OCI-LY3 (cell line): ENCODE data around the gene GABRR3.

Source experiments
- H2AFZ ChIP-seq: fragments of 200-600, 300-600 bp; shearing (Covaris generic); 2 replicates; pipeline ENCODE4 v1.6.0; 2014; ENCODE audit warnings: antibody characterized with exemption, low read depth, low read length
- H3K27ac ChIP-seq: fragments of 200-600, 300-600 bp; sonication (generic); 2 replicates; pipeline ENCODE4 v1.5.1; 2014; ENCODE audit warnings: mild to moderate bottlenecking, low read length, moderate library complexity, mixed read lengths
- H3K27me3 ChIP-seq: fragments of 200-600, 300-600 bp; sonication (generic); 2 replicates; pipeline ENCODE4 v1.6.1; 2014; ENCODE audit warnings: low read depth, low read length, mixed read lengths
- H3K36me3 ChIP-seq: fragments of 200-600, 300-600 bp; sonication (generic); replicated peaks from 2 replicates; pipeline ENCODE3; 2014; ENCODE audit warnings: low read depth, low read length, mixed read lengths
- H3K4me1 ChIP-seq: fragments of 300-600, 200-600 bp; sonication (generic); 2 replicates; pipeline ENCODE4 v1.6.1; 2014; ENCODE audit warnings: low read length, mixed read lengths
- H3K4me2 ChIP-seq: fragments of 200-600, 300-600 bp; sonication (generic); 2 replicates; pipeline ENCODE4 v1.6.1; 2014; ENCODE audit warnings: low read length, mixed read lengths
- H3K4me3 ChIP-seq: fragments of 300-600, 200-600 bp; sonication (generic); 2 replicates; pipeline ENCODE4 v1.5.1; 2014; ENCODE audit warnings: antibody characterized with exemption, mild to moderate bottlenecking, low read length, moderate library complexity
- H3K79me2 ChIP-seq: fragments of 300-600, 200-600 bp; shearing (Covaris generic); 2 replicates; pipeline ENCODE4 v1.6.1; 2014; ENCODE audit warnings: mild to moderate bottlenecking, low read length, mixed read lengths
- H3K9ac ChIP-seq: fragments of 300-600, 200-600 bp; shearing (Covaris generic); 2 replicates; pipeline ENCODE4 v1.6.0; 2014; ENCODE audit warnings: mild to moderate bottlenecking, low read length, moderate library complexity
- H3K9me3 ChIP-seq: fragments of 200-600, 300-600 bp; shearing (Covaris generic); 2 replicates; pipeline ENCODE4 v1.6.1; 2014; ENCODE audit warnings: low read length, mixed read lengths; ENCODE audit not compliant: insufficient read depth
- H4K20me1 ChIP-seq: fragments of 200-600, 300-600 bp; sonication (generic); 2 replicates; pipeline ENCODE4 v1.6.1; 2016; ENCODE audit warnings: low read length, mixed read lengths; ENCODE audit not compliant: insufficient read depth
- CTCF ChIP-seq: fragments of 200-600, 300-600 bp; sonication (generic); IDR thresholded peaks from 2 replicates; pipeline ENCODE4 v1.5.1; 2014; ENCODE audit warnings: antibody characterized with exemption, low read length, low read depth
- EZH2phosphoT487 ChIP-seq: fragments of 200-600 bp; shearing (Covaris generic); IDR thresholded peaks from 2 replicates; pipeline ENCODE4 v1.6.1; 2018; ENCODE audit warnings: antibody characterized with exemption, mixed run types, low read depth

The GABRR3 gene

GRCh38 chr3:98048586-98048985 is 13.5 kb upstream of the GABRR3 start:
- Histone ChIP-seq H3K4me2 (no peak overlapping the region), H3K79me2 (no peaks in the 10 kb centered on the region), H3K27me3 (no peaks in the 10 kb centered on the region), H3K9me3 (no peaks in the 10 kb centered on the region), H3K4me1 (no peaks in the 10 kb centered on the region), H3K36me3 (no peaks in the 10 kb centered on the region), H3K4me3 (no peak overlapping the region), H3K9ac (no peak overlapping the region), H3K27ac (no peak overlapping the region), H4K20me1 (no peaks in the 10 kb centered on the region), H2AFZ (no peak overlapping the region)
- no peak for TF ChIP-seq EZH2phosphoT487
- no peak for TF ChIP-seq CTCF

- Histone ChIP-seq H4K20me1 (no peaks in the 10 kb centered on the region), H3K79me2 (no peaks in the 10 kb centered on the region), H3K27me3 (no peaks in the 10 kb centered on the region), H2AFZ (no peak overlapping the region), H3K27ac (no peak overlapping the region), H3K4me1 (peaks cover 17% of the 10 kb centered on the region), H3K4me3 (no peak overlapping the region), H3K4me2 (no peak overlapping the region), H3K9me3 (peaks cover 5% of the 10 kb centered on the region; the same call in 1 of the 2 replicates), H3K9ac (no peak overlapping the region), H3K36me3 (no peaks in the 10 kb centered on the region)
- TF ChIP-seq CTCF (no peak), EZH2phosphoT487 (no peak)
Observed at GRCh38 chr3:98041350-98041749, 6.2 kb upstream of the GABRR3 start.

GRCh38 chr3:98039322-98040024 is 4.4 kb upstream of the GABRR3 start:
- Histone ChIP-seq H3K79me2 (no peaks in the 10 kb centered on the region), H3K4me2 (peak overlapping the region; percentile 89), H3K4me1 (peaks cover 17% of the 10 kb centered on the region), H3K27me3 (no peaks in the 10 kb centered on the region), H4K20me1 (no peaks in the 10 kb centered on the region), H3K27ac (peak overlapping the region; percentile 29; the same call in 1 of the 2 replicates), H2AFZ (peak overlapping the region; percentile 99), H3K9ac (peak overlapping the region; percentile 58), H3K4me3 (peak overlapping the region; percentile 83), H3K36me3 (no peaks in the 10 kb centered on the region), H3K9me3 (peaks cover 5% of the 10 kb centered on the region; the same call in 1 of the 2 replicates)
- peak; percentile 88 for TF ChIP-seq CTCF
- TF ChIP-seq EZH2phosphoT487, result no peak

GRCh38 chr3:98038876-98039275 is 3.8 kb upstream of the GABRR3 start:
- Histone ChIP-seq H3K27me3 (no peaks in the 10 kb centered on the region), H3K79me2 (no peaks in the 10 kb centered on the region), H4K20me1 (no peaks in the 10 kb centered on the region), H3K4me2 (peak overlapping the region; percentile 89), H3K36me3 (no peaks in the 10 kb centered on the region), H3K4me1 (peaks cover 17% of the 10 kb centered on the region), H2AFZ (peak overlapping the region; percentile 99), H3K4me3 (peak overlapping the region; percentile 83), H3K9ac (peak overlapping the region; percentile 58), H3K27ac (no peak overlapping the region), H3K9me3 (peaks cover 5% of the 10 kb centered on the region; the same call in 1 of the 2 replicates)
- no peak for TF ChIP-seq CTCF
- no peak for TF ChIP-seq EZH2phosphoT487
